SK-N-SH treated with all-trans-retinoic acid at 6 μM for 48 hours (cell line): Measurements from ENCODE around the gene SNAPC4.

Experiments
- ATAC-seq: fragments of 200-7000 bp; cut with Tn5 transposase; 3 replicates; pipeline ENCODE4 v1.9.1; 2020; ENCODE audit warnings: mild to moderate bottlenecking, moderate library complexity
- CSDC2 ChIP-seq: fragments of 250-450 bp; sonication (Bioruptor Pico); IDR thresholded peaks from 2 replicates; pipeline ENCODE4 v1.5.0; 2020; ENCODE audit warnings: mild to moderate bottlenecking, moderate library complexity
- ESRRG ChIP-seq: fragments of 250-450 bp; sonication (Bioruptor Pico); IDR thresholded peaks from 2 replicates; pipeline ENCODE4 v1.6.1; 2021; ENCODE audit warnings: mild to moderate bottlenecking
- GLIS3 ChIP-seq: fragments of 250-450 bp; sonication (Bioruptor Pico); IDR thresholded peaks from 2 replicates; pipeline ENCODE4 v1.5.0; 2020; ENCODE audit warnings: mild to moderate bottlenecking, moderate library complexity
- OSR1 ChIP-seq: fragments of 250-450 bp; sonication (Bioruptor Pico); IDR thresholded peaks from 2 replicates; pipeline ENCODE4 v1.8.0; 2022; ENCODE audit warnings: moderate library complexity, mild to moderate bottlenecking, inconsistent platforms
- RARB ChIP-seq: fragments of 250-450 bp; sonication (Bioruptor Pico); IDR thresholded peaks from 2 replicates; pipeline ENCODE4 v1.8.0; 2021; ENCODE audit warnings: mild to moderate bottlenecking, moderate library complexity
- TCF4 ChIP-seq: fragments of 250-450 bp; sonication (Bioruptor Pico); IDR thresholded peaks from 2 replicates; pipeline ENCODE4 v1.8.0; 2021; ENCODE audit warnings: mild to moderate bottlenecking, moderate library complexity, borderline replicate concordance
- TOX ChIP-seq: fragments of 250-450 bp; sonication (Bioruptor Pico); IDR thresholded peaks from 2 replicates; pipeline ENCODE4 v1.8.0; 2021; ENCODE audit warnings: mild to moderate bottlenecking, moderate library complexity, borderline replicate concordance
- ZC3H10 ChIP-seq: fragments of 250-450 bp; sonication (Bioruptor Pico); IDR thresholded peaks from 2 replicates; pipeline ENCODE4 v1.5.1; 2021; ENCODE audit warnings: mild to moderate bottlenecking, moderate library complexity
- ZFP3 ChIP-seq: fragments of 250-450 bp; sonication (Bioruptor Pico); IDR thresholded peaks from 2 replicates; pipeline ENCODE4 v1.5.0; 2020; ENCODE audit warnings: mild to moderate bottlenecking, moderate library complexity
- ZNF565 ChIP-seq: fragments of 450-650 bp; formaldehyde crosslinking; conservative IDR thresholded peaks from 2 replicates; pipeline ENCODE4 v1.5.0; 2020; ENCODE audit warnings: low read depth, mild to moderate bottlenecking, moderate library complexity
- ZNF70 ChIP-seq: fragments of 450-650 bp; formaldehyde crosslinking; IDR thresholded peaks from 2 replicates; pipeline ENCODE4 v1.5.0; 2020; ENCODE audit warnings: mild to moderate bottlenecking, moderate library complexity
- TF ChIP-seq, protein P1 (sequence below): fragments of 250-450 bp; sonication (Bioruptor Pico); IDR thresholded peaks from 2 replicates; pipeline ENCODE4 v1.5.0; 2020; ENCODE audit warnings: mild to moderate bottlenecking, moderate library complexity
- TF ChIP-seq, protein P2 (sequence below): fragments of 250-450 bp; sonication (Bioruptor Pico); IDR thresholded peaks from 2 replicates; pipeline ENCODE4 v1.5.1; 2020; ENCODE audit warnings: low read depth, mild to moderate bottlenecking, moderate library complexity
- TF ChIP-seq, protein P3 (sequence below): fragments of 250-450 bp; sonication (Bioruptor Pico); IDR thresholded peaks from 2 replicates; pipeline ENCODE4 v1.8.0; 2020; ENCODE audit warnings: mild to moderate bottlenecking, moderate library complexity, borderline replicate concordance

SNAPC4 gene

DNA sequence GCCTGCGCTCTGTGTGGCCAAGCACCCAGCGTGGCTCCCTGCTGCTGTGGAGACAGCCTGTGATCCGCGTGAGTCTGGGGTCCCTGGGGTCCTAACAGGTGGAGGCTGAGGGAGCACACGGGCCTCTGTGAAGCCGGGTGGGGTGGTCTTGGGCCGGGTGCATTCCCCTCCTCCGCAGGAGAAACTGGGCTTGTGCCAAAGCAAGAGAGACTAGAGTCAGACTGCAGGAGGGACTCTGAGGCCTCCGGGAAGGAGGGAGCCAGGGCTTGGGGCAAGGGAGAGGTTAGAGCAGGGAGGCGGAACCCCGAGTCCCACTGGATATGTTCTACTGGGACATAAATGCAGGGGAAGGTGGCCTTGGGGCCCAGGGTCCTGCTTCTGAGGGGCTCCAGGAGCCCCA lies 46.9 kb downstream of the SNAPC4 start (continued):
- TF ChIP-seq, protein P1, sequence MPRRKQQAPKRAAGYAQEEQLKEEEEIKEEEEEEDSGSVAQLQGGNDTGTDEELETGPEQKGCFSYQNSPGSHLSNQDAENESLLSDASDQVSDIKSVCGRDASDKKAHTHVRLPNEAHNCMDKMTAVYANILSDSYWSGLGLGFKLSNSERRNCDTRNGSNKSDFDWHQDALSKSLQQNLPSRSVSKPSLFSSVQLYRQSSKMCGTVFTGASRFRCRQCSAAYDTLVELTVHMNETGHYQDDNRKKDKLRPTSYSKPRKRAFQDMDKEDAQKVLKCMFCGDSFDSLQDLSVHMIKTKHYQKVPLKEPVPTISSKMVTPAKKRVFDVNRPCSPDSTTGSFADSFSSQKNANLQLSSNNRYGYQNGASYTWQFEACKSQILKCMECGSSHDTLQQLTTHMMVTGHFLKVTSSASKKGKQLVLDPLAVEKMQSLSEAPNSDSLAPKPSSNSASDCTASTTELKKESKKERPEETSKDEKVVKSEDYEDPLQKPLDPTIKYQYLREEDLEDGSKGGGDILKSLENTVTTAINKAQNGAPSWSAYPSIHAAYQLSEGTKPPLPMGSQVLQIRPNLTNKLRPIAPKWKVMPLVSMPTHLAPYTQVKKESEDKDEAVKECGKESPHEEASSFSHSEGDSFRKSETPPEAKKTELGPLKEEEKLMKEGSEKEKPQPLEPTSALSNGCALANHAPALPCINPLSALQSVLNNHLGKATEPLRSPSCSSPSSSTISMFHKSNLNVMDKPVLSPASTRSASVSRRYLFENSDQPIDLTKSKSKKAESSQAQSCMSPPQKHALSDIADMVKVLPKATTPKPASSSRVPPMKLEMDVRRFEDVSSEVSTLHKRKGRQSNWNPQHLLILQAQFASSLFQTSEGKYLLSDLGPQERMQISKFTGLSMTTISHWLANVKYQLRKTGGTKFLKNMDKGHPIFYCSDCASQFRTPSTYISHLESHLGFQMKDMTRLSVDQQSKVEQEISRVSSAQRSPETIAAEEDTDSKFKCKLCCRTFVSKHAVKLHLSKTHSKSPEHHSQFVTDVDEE (CRISPR knock-in tag), result no peak
- TF ChIP-seq ZFP3, result no peak

DNA sequence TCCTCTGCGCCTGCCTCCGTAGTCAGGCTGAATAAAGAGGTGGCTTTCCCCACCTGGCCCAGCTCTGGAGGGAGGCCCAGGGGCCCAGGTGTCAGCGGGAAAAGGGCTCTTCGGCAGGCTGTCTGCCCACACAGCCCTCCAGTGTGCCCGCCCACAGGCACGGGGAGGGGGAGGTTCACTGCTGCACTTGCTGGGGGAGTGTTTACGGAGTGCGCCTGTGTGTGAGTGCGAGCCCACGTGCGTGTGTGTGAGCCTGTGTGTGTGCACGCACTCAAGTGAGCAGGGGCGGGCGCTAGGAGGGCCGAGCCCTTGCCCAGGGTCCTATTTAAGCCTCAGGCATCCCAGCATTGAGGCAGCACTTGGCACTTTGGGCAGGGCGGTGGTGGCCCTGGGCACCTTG lies 47.3 kb downstream of the SNAPC4 start:
- peak; percentile 6 for ATAC-seq
- TF ChIP-seq ESRRG (CRISPR knock-in tag) (no peak), OSR1 (CRISPR knock-in tag) (no peak), RARB (CRISPR knock-in tag) (no peak), ZNF70 (CRISPR knock-in tag) (no peak), GLIS3 (CRISPR knock-in tag) (no peak), TCF4 (CRISPR knock-in tag) (no peak)

DNA sequence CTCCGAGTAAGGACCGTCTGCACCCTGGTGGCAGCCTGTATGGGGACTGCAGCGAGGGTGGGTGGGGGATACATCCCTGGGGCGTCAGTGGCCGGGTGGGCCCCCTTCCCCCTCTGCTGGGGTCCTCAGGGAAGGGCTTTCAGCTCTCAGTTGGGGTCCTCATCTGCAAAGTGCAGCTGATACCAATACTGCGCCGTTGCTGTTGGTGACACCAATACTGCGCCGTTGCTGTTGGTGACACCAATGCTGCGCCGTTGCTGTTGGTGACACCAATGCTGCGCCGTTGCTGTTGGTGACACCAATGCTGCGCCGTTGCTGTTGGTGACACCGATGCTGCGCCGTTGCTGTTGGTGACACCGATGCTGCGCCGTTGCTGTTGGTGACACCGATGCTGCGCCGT lies 48.1 kb downstream of the SNAPC4 start:
- peak; percentile 21 for ATAC-seq

DNA sequence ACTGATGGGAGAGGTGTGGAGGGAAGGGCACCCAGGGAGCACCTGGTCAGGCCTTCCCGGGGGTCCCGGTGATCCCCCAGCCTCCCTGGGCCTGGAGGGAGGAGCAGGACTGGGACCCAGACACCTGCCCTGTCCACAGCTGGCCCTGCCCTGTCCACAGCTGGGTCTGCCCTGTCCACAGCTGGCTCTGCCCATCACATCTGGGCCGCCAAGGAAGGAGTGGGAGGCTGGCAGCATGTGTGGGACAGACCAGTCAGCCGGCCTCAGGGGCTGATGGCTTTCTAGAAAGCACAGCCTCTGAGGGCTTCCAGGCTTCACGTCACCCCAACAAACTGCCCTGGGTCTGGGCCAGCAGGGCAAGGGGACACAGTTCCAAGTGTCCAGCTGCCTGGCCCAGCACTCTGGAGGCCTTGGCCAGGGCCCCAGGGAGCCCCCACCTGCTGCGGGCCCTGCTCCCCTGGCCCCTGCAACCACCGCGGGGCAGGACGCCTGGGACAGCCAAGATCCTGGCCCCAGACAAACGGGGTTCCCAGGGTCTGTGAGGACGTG lies 48.6 kb downstream of the SNAPC4 start:
- TF ChIP-seq, protein P2, sequence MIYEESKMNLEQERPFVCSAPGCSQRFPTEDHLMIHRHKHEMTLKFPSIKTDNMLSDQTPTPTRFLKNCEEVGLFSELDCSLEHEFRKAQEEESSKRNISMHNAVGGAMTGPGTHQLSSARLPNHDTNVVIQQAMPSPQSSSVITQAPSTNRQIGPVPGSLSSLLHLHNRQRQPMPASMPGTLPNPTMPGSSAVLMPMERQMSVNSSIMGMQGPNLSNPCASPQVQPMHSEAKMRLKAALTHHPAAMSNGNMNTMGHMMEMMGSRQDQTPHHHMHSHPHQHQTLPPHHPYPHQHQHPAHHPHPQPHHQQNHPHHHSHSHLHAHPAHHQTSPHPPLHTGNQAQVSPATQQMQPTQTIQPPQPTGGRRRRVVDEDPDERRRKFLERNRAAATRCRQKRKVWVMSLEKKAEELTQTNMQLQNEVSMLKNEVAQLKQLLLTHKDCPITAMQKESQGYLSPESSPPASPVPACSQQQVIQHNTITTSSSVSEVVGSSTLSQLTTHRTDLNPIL, result no peak
- TF ChIP-seq RARB (CRISPR knock-in tag) (no peak), TOX (CRISPR knock-in tag) (no peak), CSDC2 (CRISPR knock-in tag) (no peak), ZNF70 (CRISPR knock-in tag) (no peak), ESRRG (CRISPR knock-in tag) (no peak), ZNF565 (CRISPR knock-in tag) (no peak), ZFP3 (no peak), ZC3H10 (CRISPR knock-in tag) (no peak)
- TF ChIP-seq, protein P3, sequence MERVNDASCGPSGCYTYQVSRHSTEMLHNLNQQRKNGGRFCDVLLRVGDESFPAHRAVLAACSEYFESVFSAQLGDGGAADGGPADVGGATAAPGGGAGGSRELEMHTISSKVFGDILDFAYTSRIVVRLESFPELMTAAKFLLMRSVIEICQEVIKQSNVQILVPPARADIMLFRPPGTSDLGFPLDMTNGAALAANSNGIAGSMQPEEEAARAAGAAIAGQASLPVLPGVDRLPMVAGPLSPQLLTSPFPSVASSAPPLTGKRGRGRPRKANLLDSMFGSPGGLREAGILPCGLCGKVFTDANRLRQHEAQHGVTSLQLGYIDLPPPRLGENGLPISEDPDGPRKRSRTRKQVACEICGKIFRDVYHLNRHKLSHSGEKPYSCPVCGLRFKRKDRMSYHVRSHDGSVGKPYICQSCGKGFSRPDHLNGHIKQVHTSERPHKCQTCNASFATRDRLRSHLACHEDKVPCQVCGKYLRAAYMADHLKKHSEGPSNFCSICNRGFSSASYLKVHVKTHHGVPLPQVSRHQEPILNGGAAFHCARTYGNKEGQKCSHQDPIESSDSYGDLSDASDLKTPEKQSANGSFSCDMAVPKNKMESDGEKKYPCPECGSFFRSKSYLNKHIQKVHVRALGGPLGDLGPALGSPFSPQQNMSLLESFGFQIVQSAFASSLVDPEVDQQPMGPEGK (CRISPR knock-in tag), result no peak
- ATAC-seq, result peak; percentile 3
